Measurements from ENCODE around the gene RAMP1. TPM values are rescaled to one million over a fixed set of nuclear protein-coding genes. Genes with fewer than 3 reads are reported as not detected.

Gene RAMP1
- total and polyA plus RNA-seq, 4 donors, result 3.1 to 129 (median 23.5) TPM

DNA sequence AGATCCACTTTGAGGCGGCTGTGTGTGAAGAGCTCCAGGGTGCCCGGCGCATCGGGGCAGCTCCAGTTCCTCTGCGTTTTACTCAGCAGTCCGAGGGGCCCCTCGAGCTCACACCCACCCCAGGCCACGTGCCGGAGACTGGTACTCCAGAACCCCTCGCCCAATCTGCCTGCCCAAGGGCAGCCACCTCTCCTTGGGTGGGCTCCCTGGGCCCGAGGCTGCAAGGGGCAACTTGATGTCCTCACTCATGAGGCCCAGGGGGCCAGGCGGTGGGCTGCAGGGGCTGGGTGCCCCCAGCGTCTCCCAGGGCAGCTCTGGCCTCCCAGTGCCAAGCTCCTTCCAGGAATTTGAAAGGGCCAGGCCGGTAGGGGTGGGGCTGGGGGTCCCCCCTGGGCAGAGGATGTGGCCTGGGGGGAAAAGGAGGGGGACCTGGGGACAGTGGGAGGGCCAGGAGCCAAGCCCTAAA is 16.7 kb downstream of the RAMP1 start:
- no peaks in the 10 kb centered on the region for H3K27me3 ChIP-seq (ENCODE audit: control insufficient read depth in 4 of 4, insufficient read depth in 4 of 4, low read length in 3 of 4)
- H3K9ac ChIP-seq (ENCODE audit: low read depth in 1 of 2, low read length in 2 of 2), result no peak overlapping the region
- 92% methylated on average over 14 of the region's 14 CpGs for WGBS
- H3K36me3 ChIP-seq (ENCODE audit: control insufficient read depth in 4 of 4, insufficient read depth in 3 of 4, low read depth in 1 of 4, low read length in 3 of 4), result no peaks in the 10 kb centered on the region
- H3K27ac ChIP-seq (ENCODE audit: low read depth in 1 of 2, low read length in 2 of 2), result no peak overlapping the region
- TF ChIP-seq ATF3 (IDR thresholded peaks at IDR 0.05), result no peak
- no peak for TF ChIP-seq TAF1 (conservative IDR thresholded peaks at IDR 0.05)
- no peak for TF ChIP-seq CTCF (IDR thresholded peaks at IDR 0.05; ENCODE audit: low read depth, low read length, missing input control)
- TF ChIP-seq FOXA1 (IDR thresholded peaks at IDR 0.05), result no peak
- TF ChIP-seq SP1 (IDR thresholded peaks at IDR 0.05), result no peak
- TF ChIP-seq REST (IDR thresholded peaks at IDR 0.05), result no peak
- TF ChIP-seq FOXA2 (IDR thresholded peaks at IDR 0.05), result no peak
- no peak for TF ChIP-seq EGR1 (IDR thresholded peaks at IDR 0.05; ENCODE audit: low read depth in 2 of 2)
- TF ChIP-seq RXRA (IDR thresholded peaks at IDR 0.05), result no peak
- no peak for TF ChIP-seq JUND (IDR thresholded peaks at IDR 0.05)
- no peak for TF ChIP-seq HNF4A (conservative IDR thresholded peaks at IDR 0.05)
- no peak for TF ChIP-seq NR2F2 (IDR thresholded peaks at IDR 0.05)
- TF ChIP-seq YY1 (IDR thresholded peaks at IDR 0.05), result no peak
- no peak for TF ChIP-seq RAD21 (IDR thresholded peaks at IDR 0.05)
- H3K4me1 ChIP-seq (ENCODE audit: control insufficient read depth in 4 of 4, insufficient read depth in 4 of 4, low read length in 3 of 4), result no peaks in the 10 kb centered on the region
- no peak overlapping the region for H3K4me3 ChIP-seq (ENCODE audit: low read depth in 1 of 3, low read length in 3 of 3)
- no peaks in the 10 kb centered on the region for H3K9me3 ChIP-seq (ENCODE audit: control insufficient read depth in 4 of 4, low read length in 3 of 4)
- no peak for DNase-seq (ENCODE audit: low spot score)

DNA sequence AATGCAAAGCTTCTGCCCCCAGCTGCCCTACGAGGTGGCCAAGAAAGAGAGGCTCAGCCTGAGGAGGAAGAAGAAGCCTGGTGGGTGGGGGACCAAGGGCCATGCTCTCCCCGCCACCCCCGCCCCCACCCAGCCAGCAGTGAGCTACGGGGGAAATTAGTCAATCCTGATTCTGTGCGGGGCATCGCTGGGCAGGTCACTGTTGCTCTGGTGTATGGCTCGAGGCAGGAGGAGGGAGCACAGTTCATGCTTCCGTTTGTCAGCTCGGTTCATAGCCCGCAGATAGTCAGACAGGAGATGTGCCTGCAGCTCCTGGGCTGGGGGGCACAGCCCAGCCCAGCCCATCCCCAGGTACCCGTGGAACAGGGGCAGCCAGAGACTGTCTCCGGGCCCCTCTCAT is 17.1 kb downstream of the RAMP1 start:
- no peak overlapping the region for H3K27ac ChIP-seq (ENCODE audit: low read depth in 1 of 2, low read length in 2 of 2)
- 92% methylated on average over 12 of the region's 12 CpGs for WGBS

More for the DNA sequence above, 17.1 kb downstream of the RAMP1 start:
- TF ChIP-seq, protein P1, sequence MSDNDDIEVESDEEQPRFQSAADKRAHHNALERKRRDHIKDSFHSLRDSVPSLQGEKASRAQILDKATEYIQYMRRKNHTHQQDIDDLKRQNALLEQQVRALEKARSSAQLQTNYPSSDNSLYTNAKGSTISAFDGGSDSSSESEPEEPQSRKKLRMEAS (IDR thresholded peaks at IDR 0.05), result no peak
- no peak for TF ChIP-seq NR2F2 (IDR thresholded peaks at IDR 0.05)
- TF ChIP-seq GABPA (IDR thresholded peaks at IDR 0.05 in 1 of 2, conservative IDR thresholded peaks at IDR 0.05 in 1 of 2), result no peak
- no peak for TF ChIP-seq ZBTB33 (IDR thresholded peaks at IDR 0.05)
- no peak for TF ChIP-seq HNF4G (IDR thresholded peaks at IDR 0.05)
- TF ChIP-seq SP1 (IDR thresholded peaks at IDR 0.05), result no peak
- TF ChIP-seq TAF1 (conservative IDR thresholded peaks at IDR 0.05), result no peak
- no peak for TF ChIP-seq FOXA2 (IDR thresholded peaks at IDR 0.05)
- TF ChIP-seq RAD21 (IDR thresholded peaks at IDR 0.05), result no peak
- TF ChIP-seq RXRA (IDR thresholded peaks at IDR 0.05), result no peak
- TF ChIP-seq HNF4A (conservative IDR thresholded peaks at IDR 0.05), result no peak
- no peak for TF ChIP-seq EGR1 (IDR thresholded peaks at IDR 0.05; ENCODE audit: low read depth in 2 of 2)
- TF ChIP-seq CTCF (IDR thresholded peaks at IDR 0.05; ENCODE audit: low read depth, low read length, missing input control), result no peak
- no peak for TF ChIP-seq FOXA1 (IDR thresholded peaks at IDR 0.05)
- no peaks in the 10 kb centered on the region for H3K9me3 ChIP-seq (ENCODE audit: control insufficient read depth in 4 of 4, low read length in 3 of 4)
- no peak overlapping the region for H3K4me3 ChIP-seq (ENCODE audit: low read depth in 1 of 3, low read length in 3 of 3)
- no peaks in the 10 kb centered on the region for H3K27me3 ChIP-seq (ENCODE audit: control insufficient read depth in 4 of 4, insufficient read depth in 4 of 4, low read length in 3 of 4)
- DNase-seq (ENCODE audit: low spot score), result no peak
- H3K36me3 ChIP-seq (ENCODE audit: control insufficient read depth in 4 of 4, insufficient read depth in 3 of 4, low read depth in 1 of 4, low read length in 3 of 4), result no peaks in the 10 kb centered on the region
- H3K4me1 ChIP-seq (ENCODE audit: control insufficient read depth in 4 of 4, insufficient read depth in 4 of 4, low read length in 3 of 4), result no peaks in the 10 kb centered on the region
- no peak overlapping the region for H3K9ac ChIP-seq (ENCODE audit: low read depth in 1 of 2, low read length in 2 of 2)

Measured in liver (tissue), 9 donors.